Measurements from ENCODE around the gene BLMH.

BLMH gene

GRCh38 chr17:30239089-30239462, 52.7 kb downstream of the BLMH start:
- in situ Hi-C loops (cut with HindIII; ENCODE audit: low sequenced_read_pairs) = no loop called here
- no peak for DNase-seq (ENCODE audit: low read depth, low spot score)
- no peak overlapping the region for H3K4me3 ChIP-seq (ENCODE audit: low read depth, low read length)
- no peak for TF ChIP-seq CTCF (IDR thresholded peaks at IDR 0.05; ENCODE audit: low read depth, low read length)

- H3K4me3 ChIP-seq (ENCODE audit: low read depth, low read length) = no peak overlapping the region
- DNase-seq (ENCODE audit: low read depth, low spot score) = no peak
- no peak for TF ChIP-seq CTCF (IDR thresholded peaks at IDR 0.05; ENCODE audit: low read depth, low read length)
- in situ Hi-C loops (cut with HindIII; ENCODE audit: low sequenced_read_pairs) = no loop called here
Observed at GRCh38 chr17:30238387-30239088, 53.2 kb downstream of the BLMH start.

- TF ChIP-seq CTCF (IDR thresholded peaks at IDR 0.05; ENCODE audit: low read depth, low read length) = no peak
- in situ Hi-C loops (cut with HindIII; ENCODE audit: low sequenced_read_pairs) = no loop called here
- H3K4me3 ChIP-seq (ENCODE audit: low read depth, low read length) = no peak overlapping the region
- DNase-seq (ENCODE audit: low read depth, low spot score) = no peak
Observed at GRCh38 chr17:30238003-30238344, 53.8 kb downstream of the BLMH start.

GRCh38 chr17:30237296-30238002, 54.3 kb downstream of the BLMH start:
- DNase-seq (ENCODE audit: low read depth, low spot score) = no peak
- in situ Hi-C loops (cut with HindIII; ENCODE audit: low sequenced_read_pairs) = no loop called here
- TF ChIP-seq CTCF (IDR thresholded peaks at IDR 0.05; ENCODE audit: low read depth, low read length) = no peak
- no peak overlapping the region for H3K4me3 ChIP-seq (ENCODE audit: low read depth, low read length)

- peak; percentile 26 for DNase-seq (ENCODE audit: low read depth, low spot score)
- peak; percentile 46 for TF ChIP-seq CTCF (IDR thresholded peaks at IDR 0.05; ENCODE audit: low read depth, low read length)
- in situ Hi-C loops (cut with HindIII; ENCODE audit: low sequenced_read_pairs) = no loop called here
- no peak overlapping the region for H3K4me3 ChIP-seq (ENCODE audit: low read depth, low read length)
Observed at GRCh38 chr17:30236766-30237165, 55.0 kb downstream of the BLMH start.

- no peak for TF ChIP-seq CTCF (IDR thresholded peaks at IDR 0.05; ENCODE audit: low read depth, low read length)
- DNase-seq (ENCODE audit: low read depth, low spot score) = no peak
- in situ Hi-C loops (cut with HindIII; ENCODE audit: low sequenced_read_pairs) = no loop called here
- no peak overlapping the region for H3K4me3 ChIP-seq (ENCODE audit: low read depth, low read length)
Observed at GRCh38 chr17:30236297-30236624, 55.5 kb downstream of the BLMH start.
